ENCODE results near the gene ERCC6L. TPM values are rescaled to one million over a fixed set of nuclear protein-coding genes. Genes with fewer than 3 reads are reported as not detected.
A peak's percentile ranks its signal among the peaks of the same experiment; 100 is the strongest.
"Not testable (repeated sequence)": the region's sequence is repeated elsewhere in the genome, so short reads cannot be mapped to it uniquely, and the experiment has no call there.

The ERCC6L gene
- total RNA-seq, 1 donor from 2014 or later: 9.1 TPM

- peak; percentile 77 for DNase-seq (ENCODE audit: low spot score)
- Mint-ChIP-seq H3K36me3 (ENCODE audit: low read depth) (peaks cover 4% of the 10 kb centered on the region), H3K27ac (no peak within 1 kb of the TSS), H3K4me1 (ENCODE audit: low read depth) (peaks cover 2% of the 10 kb centered on the region), H3K27me3 (ENCODE audit: low read depth) (no peaks in the 10 kb centered on the region), H3K4me3 (ENCODE audit: low read depth) (no peak within 1 kb of the TSS), H3K9me3 (no peaks in the 10 kb centered on the region)
- intact Hi-C loops (cut with micrococcal nuclease): loop anchor here (2.0 kb wide), 2 partner anchors 57 to 163 kb away; partner anchors contain the start of gene ERCC6L
Measured at GRCh38 chrX:72181178-72182125, 57.4 kb downstream of the ERCC6L start, which contains the start of gene PIN4. PIN4 (plus strand) TSS chrX:72181757; CDS start chrX:72181786, 29 bp downstream.

GRCh38 chrX:72180539-72180938 is 58.3 kb downstream of the ERCC6L start:
- Mint-ChIP-seq H3K4me1 (ENCODE audit: low read depth) (peaks cover 2% of the 10 kb centered on the region), H3K36me3 (ENCODE audit: low read depth) (peaks cover 4% of the 10 kb centered on the region), H3K4me3 (ENCODE audit: low read depth) (no peak overlapping the region), H3K9me3 (no peaks in the 10 kb centered on the region), H3K27ac (no peak overlapping the region), H3K27me3 (ENCODE audit: low read depth) (no peaks in the 10 kb centered on the region)
- intact Hi-C loops (cut with micrococcal nuclease): loop anchor here (2.0 kb wide), 2 partner anchors 58 to 162 kb away; partner anchors contain the start of gene ERCC6L
- no peak for DNase-seq (ENCODE audit: low spot score)

DNA sequence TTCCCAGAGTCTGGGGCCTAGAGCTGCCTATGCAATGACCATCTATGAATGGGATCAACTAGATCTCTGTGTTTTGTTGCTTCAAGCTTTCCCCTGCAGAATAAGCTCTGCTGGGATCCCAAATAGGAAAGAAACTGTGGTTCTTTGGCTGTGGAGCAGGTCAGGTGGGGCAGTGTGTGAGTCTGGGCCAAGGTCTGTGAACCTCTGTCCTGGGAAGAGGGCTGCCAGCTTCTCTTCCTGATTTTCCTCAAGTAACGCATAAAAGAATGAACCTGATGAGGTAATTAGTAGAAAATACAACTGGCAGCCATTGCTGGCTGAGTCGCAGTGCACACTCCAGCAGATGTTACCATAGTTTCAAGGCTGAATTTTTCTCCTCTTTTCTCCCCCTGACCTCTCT is 61.8 kb downstream of the ERCC6L start:
- H3K9me3 Mint-ChIP-seq: no peaks in the 10 kb centered on the region
- intact Hi-C loops (cut with micrococcal nuclease): no loop called here
- H3K4me1 Mint-ChIP-seq (ENCODE audit: low read depth): peaks cover 2% of the 10 kb centered on the region
- H3K27me3 Mint-ChIP-seq (ENCODE audit: low read depth): no peaks in the 10 kb centered on the region
- DNase-seq (ENCODE audit: low spot score): no peak
- no peak overlapping the region for H3K4me3 Mint-ChIP-seq (ENCODE audit: low read depth)
- no peaks in the 10 kb centered on the region for H3K36me3 Mint-ChIP-seq (ENCODE audit: low read depth)
- H3K27ac Mint-ChIP-seq: no peak overlapping the region

GRCh38 chrX:72176289-72176688 is 62.5 kb downstream of the ERCC6L start:
- H3K4me1 Mint-ChIP-seq (ENCODE audit: low read depth); DNase-seq (ENCODE audit: low spot score); intact Hi-C loops (cut with micrococcal nuclease); H3K36me3 Mint-ChIP-seq (ENCODE audit: low read depth); H3K4me3 Mint-ChIP-seq (ENCODE audit: low read depth); H3K9me3 Mint-ChIP-seq; H3K27me3 Mint-ChIP-seq (ENCODE audit: low read depth); H3K27ac Mint-ChIP-seq: not testable (repeated sequence)

DNA sequence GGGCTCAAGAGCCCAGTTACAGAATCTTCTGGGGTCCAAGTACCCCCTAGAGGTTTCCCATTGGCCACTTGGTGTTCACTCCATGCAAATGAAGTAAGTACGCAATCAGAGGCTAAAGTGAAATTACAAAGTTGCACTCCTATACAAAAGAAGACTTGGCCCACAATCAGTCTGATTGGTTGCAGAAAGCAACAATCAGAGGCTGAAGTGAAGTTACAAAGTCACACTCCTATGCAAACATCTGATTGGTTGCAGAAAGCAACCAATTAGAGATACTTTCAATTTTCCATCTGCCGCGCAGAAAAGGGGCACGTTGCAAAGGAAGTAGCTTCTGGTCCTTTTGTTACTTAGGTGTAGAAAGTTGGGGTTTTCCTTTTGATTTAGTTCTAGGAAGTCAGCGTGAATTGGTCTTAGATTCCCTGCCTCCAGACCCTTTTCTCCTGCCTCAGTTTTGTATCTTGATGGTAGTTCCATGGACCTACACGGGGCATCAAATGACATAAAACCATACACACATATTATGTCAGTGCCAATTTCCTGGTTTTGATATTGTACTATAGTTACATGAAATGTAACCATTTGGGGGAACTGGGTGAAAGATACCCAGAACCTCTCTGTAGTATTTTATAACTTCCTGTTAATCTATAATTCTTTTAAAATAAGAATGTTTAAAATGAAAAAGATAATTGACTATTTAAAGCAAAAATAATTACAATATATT is 69.7 kb downstream of the ERCC6L start:
- Mint-ChIP-seq H3K4me1 (ENCODE audit: low read depth) (peaks cover 6% of the 10 kb centered on the region), H3K36me3 (ENCODE audit: low read depth) (no peaks in the 10 kb centered on the region), H3K27me3 (ENCODE audit: low read depth) (no peaks in the 10 kb centered on the region), H3K27ac (peak overlapping the region; percentile 52), H3K4me3 (ENCODE audit: low read depth) (peak overlapping the region; percentile 61), H3K9me3 (no peaks in the 10 kb centered on the region)
- peak; percentile 13 for DNase-seq (ENCODE audit: low spot score)
- intact Hi-C loops (cut with micrococcal nuclease): no loop called here

DNA sequence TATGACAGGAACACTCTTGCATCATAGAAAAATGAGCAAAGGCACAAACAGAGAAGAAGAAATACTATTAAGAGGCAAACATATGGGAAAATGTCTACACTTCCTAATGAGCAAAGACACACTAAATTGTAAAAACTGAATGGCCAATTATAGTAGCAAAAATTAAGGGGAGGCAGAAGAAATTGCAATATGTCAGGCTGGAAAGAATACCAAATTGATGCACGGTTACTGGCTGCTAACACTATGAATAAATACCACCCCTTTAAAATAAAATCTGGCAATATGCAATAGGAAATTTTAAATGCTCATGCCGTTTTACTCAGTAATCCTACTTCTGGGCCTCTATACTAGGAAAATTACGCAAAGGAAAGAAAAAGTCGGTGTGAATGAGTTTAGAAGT is 73.3 kb downstream of the ERCC6L start:
- DNase-seq (ENCODE audit: low spot score): no peak
- H3K4me3 Mint-ChIP-seq (ENCODE audit: low read depth): no peak overlapping the region
- H3K36me3 Mint-ChIP-seq (ENCODE audit: low read depth): no peaks in the 10 kb centered on the region
- H3K27me3 Mint-ChIP-seq (ENCODE audit: low read depth): no peaks in the 10 kb centered on the region
- H3K4me1 Mint-ChIP-seq (ENCODE audit: low read depth): peaks cover 6% of the 10 kb centered on the region
- intact Hi-C loops (cut with micrococcal nuclease): no loop called here
- H3K9me3 Mint-ChIP-seq: no peaks in the 10 kb centered on the region
- H3K27ac Mint-ChIP-seq: no peak overlapping the region

GRCh38 chrX:72159769-72160168 is 79.1 kb downstream of the ERCC6L start:
- no peaks in the 10 kb centered on the region for H3K4me1 Mint-ChIP-seq (ENCODE audit: low read depth)
- intact Hi-C loops (cut with micrococcal nuclease): no loop called here
- peaks cover 6% of the 10 kb centered on the region for H3K27me3 Mint-ChIP-seq (ENCODE audit: low read depth)
- no peaks in the 10 kb centered on the region for H3K9me3 Mint-ChIP-seq
- H3K27ac Mint-ChIP-seq: no peak overlapping the region
- H3K36me3 Mint-ChIP-seq (ENCODE audit: low read depth): no peaks in the 10 kb centered on the region
- no peak for DNase-seq (ENCODE audit: low spot score)
- H3K4me3 Mint-ChIP-seq (ENCODE audit: low read depth): no peak overlapping the region

- no peak for DNase-seq (ENCODE audit: low spot score)
- H3K27ac Mint-ChIP-seq: no peak overlapping the region
- H3K4me3 Mint-ChIP-seq (ENCODE audit: low read depth): no peak overlapping the region
- no peaks in the 10 kb centered on the region for H3K36me3 Mint-ChIP-seq (ENCODE audit: low read depth)
- intact Hi-C loops (cut with micrococcal nuclease): no loop called here
- peaks cover 6% of the 10 kb centered on the region for H3K27me3 Mint-ChIP-seq (ENCODE audit: low read depth)
- no peaks in the 10 kb centered on the region for H3K9me3 Mint-ChIP-seq
- H3K4me1 Mint-ChIP-seq (ENCODE audit: low read depth): no peaks in the 10 kb centered on the region
Measured at GRCh38 chrX:72158773-72159172, 80.1 kb downstream of the ERCC6L start.

Other genes with a start within 250 kb of the ERCC6L start
- gene RTL5, start 107.1 kb downstream of the ERCC6L start, total RNA-seq: 0.23 and 0.25 TPM in 2 replicates
- 13.5 and 16.8 TPM in 2 replicates for gene PIN4, start 57.3 kb downstream of the ERCC6L start, total RNA-seq
- gene RPS4X, start 38.2 kb upstream of the ERCC6L start, total RNA-seq: 1,131 and 1,154 TPM in 2 replicates
- not detected in 2 replicates for gene CITED1, start 66.9 kb upstream of the ERCC6L start, total RNA-seq

Measured in activated T-helper 2 cell treated with anti-CD3 and anti-CD28 coated beads, Interferon-gamma antibody, Interleukin-2, Interleukin-4, amounts not matched to agents 10 μg/mL and 5 μg/mL and 100 μg/mL, durations not matched to agents 14 hours and 24 hours and 36 hours (primary cell).